ENCODE data around the gene ALDH1L2. TPM values are rescaled to one million over a fixed set of nuclear protein-coding genes. Genes with fewer than 3 reads are reported as not detected.

ALDH1L2 gene
- total and polyA plus RNA-seq, 12 donors: 0.50 to 4.5 (median 2.6) TPM

DNA sequence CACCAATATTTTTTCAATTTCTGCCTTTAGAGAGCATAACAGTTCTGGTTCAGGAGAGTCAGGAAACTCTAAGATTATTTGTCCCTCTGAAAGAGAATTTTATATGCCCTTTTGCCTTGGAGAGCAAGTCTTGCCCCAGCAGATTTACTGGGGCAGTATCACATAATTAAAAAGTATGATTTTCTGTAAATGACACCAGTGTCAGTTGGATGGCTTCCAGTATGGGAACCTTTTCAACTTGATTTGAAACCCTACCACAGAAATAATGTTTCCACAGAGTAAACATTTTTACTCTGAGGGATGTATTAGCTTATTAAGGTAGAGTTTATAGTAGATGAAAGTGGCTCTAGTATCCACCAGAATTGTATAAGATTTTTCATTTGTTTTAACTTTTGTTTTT lies 82.8 kb downstream of the ALDH1L2 start:
- no peak overlapping the region for H3K27ac ChIP-seq
- H3K36me3 ChIP-seq (replicated peaks in 1 of 2): peaks cover 0 to 21% of the 10 kb centered on the region in 2 donors
- H3K4me3 ChIP-seq: no peak overlapping the region
- TF ChIP-seq, protein P1, sequence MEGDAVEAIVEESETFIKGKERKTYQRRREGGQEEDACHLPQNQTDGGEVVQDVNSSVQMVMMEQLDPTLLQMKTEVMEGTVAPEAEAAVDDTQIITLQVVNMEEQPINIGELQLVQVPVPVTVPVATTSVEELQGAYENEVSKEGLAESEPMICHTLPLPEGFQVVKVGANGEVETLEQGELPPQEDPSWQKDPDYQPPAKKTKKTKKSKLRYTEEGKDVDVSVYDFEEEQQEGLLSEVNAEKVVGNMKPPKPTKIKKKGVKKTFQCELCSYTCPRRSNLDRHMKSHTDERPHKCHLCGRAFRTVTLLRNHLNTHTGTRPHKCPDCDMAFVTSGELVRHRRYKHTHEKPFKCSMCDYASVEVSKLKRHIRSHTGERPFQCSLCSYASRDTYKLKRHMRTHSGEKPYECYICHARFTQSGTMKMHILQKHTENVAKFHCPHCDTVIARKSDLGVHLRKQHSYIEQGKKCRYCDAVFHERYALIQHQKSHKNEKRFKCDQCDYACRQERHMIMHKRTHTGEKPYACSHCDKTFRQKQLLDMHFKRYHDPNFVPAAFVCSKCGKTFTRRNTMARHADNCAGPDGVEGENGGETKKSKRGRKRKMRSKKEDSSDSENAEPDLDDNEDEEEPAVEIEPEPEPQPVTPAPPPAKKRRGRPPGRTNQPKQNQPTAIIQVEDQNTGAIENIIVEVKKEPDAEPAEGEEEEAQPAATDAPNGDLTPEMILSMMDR (IDR thresholded peaks at IDR 0.05): no peak
- no peak for TF ChIP-seq POLR2A (IDR thresholded peaks at IDR 0.05)
- H3K9me3 ChIP-seq (replicated peaks in 1 of 3): no peaks in the 10 kb centered on the region
- no peaks in the 10 kb centered on the region for H3K4me1 ChIP-seq (replicated peaks in 1 of 2)
- H3K27me3 ChIP-seq: no peaks in the 10 kb centered on the region
- intact Hi-C loops (cut with DNase I): no loop called here
- DNase-seq: no peak

DNA sequence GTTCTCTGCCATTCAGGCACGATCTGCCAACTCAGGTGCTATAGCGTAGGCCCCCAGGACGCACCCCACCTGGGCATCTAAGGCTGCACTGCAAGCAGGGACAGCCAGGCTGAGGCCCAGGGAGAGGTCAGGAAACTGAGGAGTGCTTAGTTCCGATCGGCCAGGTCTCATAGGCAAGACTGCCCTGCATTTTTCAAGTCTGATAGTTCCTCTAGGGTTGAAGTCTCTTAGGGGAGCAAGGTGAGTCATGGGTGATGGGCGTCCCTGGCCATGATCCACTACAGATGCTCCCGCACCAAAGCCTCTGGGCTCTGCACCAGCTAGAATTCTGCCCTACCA lies 84.9 kb downstream of the ALDH1L2 start:
- H3K9me3 ChIP-seq (replicated peaks in 1 of 3): no peaks in the 10 kb centered on the region
- TF ChIP-seq, protein P1 (IDR thresholded peaks at IDR 0.05): no peak
- no peak for TF ChIP-seq POLR2A (IDR thresholded peaks at IDR 0.05)
- peaks cover 0 to 5% of the 10 kb centered on the region in 2 donors for H3K4me1 ChIP-seq (replicated peaks in 1 of 2)
- peaks cover 0 to 31% of the 10 kb centered on the region in 2 donors for H3K36me3 ChIP-seq (replicated peaks in 1 of 2)
- H3K27me3 ChIP-seq: no peaks in the 10 kb centered on the region
- H3K4me3 ChIP-seq: no peak overlapping the region
- WGBS, 4 donors: 70 to 97% (median 77%) methylated on average over 5 to 7 of the region's 7 CpGs
- H3K27ac ChIP-seq: no peak overlapping the region
- intact Hi-C loops (cut with DNase I): no loop called here
- DNase-seq: no peak

DNA sequence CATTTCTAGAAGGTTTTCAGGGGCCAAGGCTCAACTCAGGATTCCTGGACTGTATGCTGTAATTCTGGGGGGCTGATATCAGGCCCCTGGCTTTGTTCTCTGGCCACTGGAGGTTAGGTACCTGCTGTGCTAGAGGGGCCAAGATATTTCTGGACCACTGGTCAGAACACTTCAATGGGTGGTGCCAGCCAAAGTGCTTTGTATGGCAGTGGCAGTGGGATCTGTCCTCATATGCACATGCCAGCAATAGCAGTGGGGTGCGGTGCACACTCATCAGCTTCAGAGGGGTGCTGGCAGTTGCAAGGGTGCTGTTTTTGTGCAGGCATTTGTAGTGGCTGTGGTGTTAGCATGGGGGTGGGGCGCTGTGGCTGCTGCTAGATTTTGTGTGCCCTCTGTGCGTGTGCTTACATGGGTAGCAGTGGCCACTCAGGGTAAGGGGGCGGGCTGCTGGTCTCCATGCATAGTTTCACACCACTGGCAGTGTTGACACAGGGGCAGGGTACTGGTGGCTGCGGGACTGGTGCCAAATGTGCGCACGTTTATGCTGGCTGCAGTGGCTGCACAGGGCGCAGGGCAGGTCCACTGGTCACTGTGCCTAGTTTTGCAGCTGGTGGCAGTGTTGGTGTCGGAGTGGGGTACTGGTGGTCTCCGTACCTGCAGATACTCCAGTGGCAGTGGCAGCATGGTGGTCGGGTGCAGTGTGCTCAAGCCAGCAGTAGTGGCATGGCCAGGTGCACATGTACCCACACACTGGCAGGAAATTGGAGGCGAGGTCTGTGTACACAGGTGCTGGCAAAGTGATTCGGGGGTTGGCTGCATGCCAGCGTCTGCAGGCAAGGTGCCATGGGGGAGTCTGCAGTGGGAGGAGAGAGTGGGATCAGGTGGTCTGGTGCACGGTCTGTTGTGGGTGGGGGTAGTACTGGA lies 85.6 kb downstream of the ALDH1L2 start:
- H3K9me3 ChIP-seq (replicated peaks in 1 of 3): no peaks in the 10 kb centered on the region
- WGBS, 4 donors: 85 to 88% (median 87%) methylated on average over 7 to 15 of the region's 15 CpGs
- no peak overlapping the region for H3K4me3 ChIP-seq
- H3K27me3 ChIP-seq: no peaks in the 10 kb centered on the region
- no peak for DNase-seq
- no peak overlapping the region for H3K27ac ChIP-seq
- H3K36me3 ChIP-seq (replicated peaks in 1 of 2): peaks cover 0 to 31% of the 10 kb centered on the region in 2 donors
- TF ChIP-seq POLR2A (IDR thresholded peaks at IDR 0.05): no peak
- TF ChIP-seq, protein P1 (IDR thresholded peaks at IDR 0.05): no peak
- peaks cover 0 to 5% of the 10 kb centered on the region in 2 donors for H3K4me1 ChIP-seq (replicated peaks in 1 of 2)
- intact Hi-C loops (cut with DNase I): no loop called here

DNA sequence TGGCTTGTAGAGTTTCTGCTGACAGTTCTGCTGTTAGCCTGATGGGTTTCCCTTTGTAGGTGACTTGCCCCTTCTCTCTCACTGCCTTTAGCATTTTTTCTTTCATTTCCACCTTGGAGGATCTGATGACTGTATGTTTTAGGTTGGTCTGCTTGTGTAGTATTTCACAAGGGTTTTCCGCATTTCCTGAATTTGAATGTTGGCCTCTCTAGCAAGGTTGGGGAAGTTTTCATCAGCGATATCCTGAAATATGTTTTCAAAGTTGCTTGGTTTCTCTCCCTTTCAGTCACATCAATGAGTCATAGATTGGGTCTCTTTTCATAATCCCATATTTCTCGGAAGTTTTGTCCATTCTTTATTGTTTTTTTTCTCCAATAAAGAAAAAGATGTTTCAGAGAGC lies 86.7 kb downstream of the ALDH1L2 start:
- Histone ChIP-seq H3K27ac (no peak overlapping the region), H3K4me1 (replicated peaks in 1 of 2) (peaks cover 0 to 5% of the 10 kb centered on the region in 2 donors), H3K4me3 (no peak overlapping the region), H3K36me3 (replicated peaks in 1 of 2) (peaks cover 0 to 36% of the 10 kb centered on the region in 2 donors), H3K9me3 (replicated peaks in 1 of 3) (no peaks in the 10 kb centered on the region), H3K27me3 (no peaks in the 10 kb centered on the region)
- 81 to 87% (median 83%) methylated on average over 3 of the region's 3 CpGs for WGBS, 4 donors
- DNase-seq: no peak
- TF ChIP-seq, protein P1 (IDR thresholded peaks at IDR 0.05): no peak
- TF ChIP-seq POLR2A (IDR thresholded peaks at IDR 0.05): no peak
- intact Hi-C loops (cut with DNase I): no loop called here

Data from adrenal gland (tissue), 12 donors.